Esophagus (tissue), 2 donors: ENCODE measurements around the gene CMSS1. TPM values are rescaled to one million over a fixed set of nuclear protein-coding genes. Genes with fewer than 3 reads are reported as not detected.

Source experiments
- H3K27ac ChIP-seq, 2 donors: one replicate each; pipeline ENCODE4 v1.5.1; 2013; ENCODE audit warnings: low read depth in 2 of 2, mild to moderate bottlenecking in 2 of 2, inconsistent platforms in 1 of 2, low read length in 1 of 2, moderate library complexity in 1 of 2
- H3K27me3 ChIP-seq, 2 donors: one replicate each; pipeline ENCODE4 v1.6.1; 2013; ENCODE audit warnings: low read length in 2 of 2, control low read depth in 1 of 2, mild to moderate bottlenecking in 1 of 2; ENCODE audit not compliant: insufficient read depth in 2 of 2, control insufficient read depth in 1 of 2
- H3K36me3 ChIP-seq, 2 donors: one replicate each; pipeline ENCODE4 v1.6.1; 2013; ENCODE audit warnings: low read length in 1 of 2; ENCODE audit not compliant: control insufficient read depth in 2 of 2, insufficient read depth in 2 of 2
- H3K4me1 ChIP-seq, 2 donors: one replicate each; pipeline ENCODE4 v1.6.1; 2013; ENCODE audit warnings: low read length in 1 of 2; ENCODE audit not compliant: control insufficient read depth in 2 of 2, insufficient read depth in 2 of 2
- H3K4me3 ChIP-seq, 2 donors: one replicate each; pipeline ENCODE4 v1.5.1; 2013; ENCODE audit warnings: low read length in 2 of 2, mild to moderate bottlenecking in 2 of 2, low read depth in 1 of 2, moderate library complexity in 1 of 2
- H3K9me3 ChIP-seq, 2 donors: one replicate each; pipeline ENCODE4 v1.6.1; 2013; ENCODE audit warnings: mild to moderate bottlenecking in 2 of 2, low read depth in 1 of 2, low read length in 1 of 2, moderate library complexity in 1 of 2; ENCODE audit not compliant: control insufficient read depth in 2 of 2, insufficient read depth in 1 of 2
- WGBS, 2 donors: extraction: QIAGEN DNeasy Blood & Tissue Kit; methylation state at CpG; one replicate each; pipeline ENCODE4 v1.1.7; 2013; 5-methylcytosine and 5-hydroxymethylcytosine counted together
- polyA plus RNA-seq, 2 donors: library from polyadenylated mRNA; stranded (reverse); fragments of 200-250 nt; gene quantifications; one replicate each; pipeline ENCODE4 v1.2.3, GENCODE V29; 2013
- donor health status: healthy with polysubstance abuse.
- donor health status: Bipolar disorder and iron deficiency.

Gene CMSS1
- polyA plus RNA-seq, 2 donors, result 15.5 to 17.9 TPM

DNA sequence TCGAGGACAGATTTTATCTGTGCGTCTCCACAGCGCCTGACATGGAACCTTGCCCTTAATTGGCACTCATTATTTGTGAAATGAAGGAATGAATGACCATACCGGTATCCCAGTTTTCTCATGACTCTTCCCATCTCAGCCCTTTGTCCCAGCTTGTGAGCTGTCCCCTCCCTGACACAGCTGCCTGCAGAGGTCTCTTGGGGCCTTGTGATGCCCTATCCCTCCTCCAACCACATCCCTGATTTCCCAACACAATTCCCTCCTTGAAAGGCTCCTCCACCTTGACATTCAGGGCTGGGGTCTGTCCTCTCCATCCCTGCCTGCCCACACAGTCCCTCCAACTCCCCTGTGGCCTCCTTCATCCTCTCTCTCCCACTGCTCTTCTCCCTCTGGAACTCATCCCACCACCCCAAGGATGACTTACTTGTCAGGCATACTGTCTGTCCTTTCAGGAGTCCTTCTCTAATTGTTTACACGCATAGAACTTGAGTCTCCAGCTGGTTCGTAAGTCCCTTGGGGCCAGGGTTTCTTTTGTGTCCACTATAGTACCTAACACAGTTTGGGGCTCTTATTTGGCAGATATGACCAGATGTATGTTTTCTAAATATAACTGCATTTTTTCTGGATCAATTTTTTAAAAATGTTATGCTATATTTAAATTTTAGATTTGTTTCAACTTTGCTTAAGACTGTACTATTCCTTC is 332.2 kb downstream of the CMSS1 start:
- no peak overlapping the region for H3K4me3 ChIP-seq
- H3K27ac ChIP-seq, result no peak overlapping the region
- 85 to 91% methylated on average over 6 of the region's 6 CpGs for WGBS, 2 donors
- H3K27me3 ChIP-seq, result no peaks in the 10 kb centered on the region
- peaks cover 0 to 2% of the 10 kb centered on the region in 2 donors for H3K9me3 ChIP-seq
- H3K4me1 ChIP-seq, result no peaks in the 10 kb centered on the region
- no peaks in the 10 kb centered on the region for H3K36me3 ChIP-seq

DNA sequence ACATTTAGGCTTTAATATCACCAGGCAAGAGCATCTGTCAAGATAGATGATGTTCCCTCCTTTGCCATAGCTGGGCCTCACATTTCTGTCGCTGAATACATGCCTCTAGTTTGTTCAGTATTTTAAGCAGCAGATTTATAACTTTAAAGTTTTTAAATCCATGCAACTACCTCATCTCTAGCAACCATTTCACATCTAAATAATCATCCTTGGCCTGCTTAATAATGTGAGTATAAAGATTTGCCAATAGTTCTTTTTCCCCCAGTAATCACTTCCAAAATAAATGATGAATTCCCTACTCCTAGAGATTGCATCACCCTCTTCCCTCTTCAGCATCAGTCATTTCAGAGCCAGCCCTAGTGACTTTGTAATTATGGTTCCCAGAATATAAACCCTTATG is 332.8 kb downstream of the CMSS1 start:
- Histone ChIP-seq H3K4me1 (no peaks in the 10 kb centered on the region), H3K27ac (no peak overlapping the region), H3K9me3 (peaks cover 0 to 2% of the 10 kb centered on the region in 2 donors), H3K27me3 (no peaks in the 10 kb centered on the region), H3K4me3 (no peak overlapping the region), H3K36me3 (no peaks in the 10 kb centered on the region)
- 64 to 69% methylated on average over 1 of the region's 1 CpG for WGBS, 2 donors

DNA sequence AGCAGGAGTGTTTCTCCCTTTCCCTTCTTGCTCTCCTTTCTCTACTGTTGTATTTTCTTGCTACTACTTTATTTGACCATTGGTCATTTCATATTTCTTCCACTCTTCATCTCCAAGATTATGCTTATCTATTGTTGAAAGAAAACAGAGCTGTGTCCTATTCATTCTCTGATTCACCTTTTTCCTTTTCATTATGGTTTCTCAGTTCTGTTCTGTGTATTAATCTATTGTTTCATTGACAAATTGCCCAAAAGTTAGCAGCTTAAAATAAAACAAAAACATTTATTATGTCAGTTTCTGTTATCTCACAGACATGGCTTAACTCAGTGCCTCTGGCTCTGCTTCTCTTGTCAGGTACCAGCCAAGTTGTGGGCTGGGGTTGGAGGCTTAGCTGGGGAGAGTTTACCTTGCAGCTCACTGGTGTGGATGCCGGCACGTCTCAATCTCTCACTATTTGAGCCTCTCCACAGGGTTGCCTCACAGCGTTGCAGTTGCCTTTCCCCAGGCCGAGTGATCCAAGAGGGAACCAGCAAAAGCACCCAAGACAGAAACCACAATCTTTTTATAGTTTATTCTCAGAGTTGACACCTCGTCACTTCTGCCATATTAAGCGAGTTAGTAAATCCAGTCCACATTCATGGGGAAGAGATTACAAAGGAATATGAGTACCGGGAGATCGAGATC is 333.5 kb downstream of the CMSS1 start:
- Histone ChIP-seq H3K9me3 (peaks cover 0 to 2% of the 10 kb centered on the region in 2 donors), H3K4me1 (no peaks in the 10 kb centered on the region), H3K4me3 (no peak overlapping the region), H3K27ac (no peak overlapping the region), H3K27me3 (no peaks in the 10 kb centered on the region), H3K36me3 (no peaks in the 10 kb centered on the region)
- whole genome bisulfite sequencing, 2 donors, result 72 to 87% methylated on average over 8 of the region's 8 CpGs

DNA sequence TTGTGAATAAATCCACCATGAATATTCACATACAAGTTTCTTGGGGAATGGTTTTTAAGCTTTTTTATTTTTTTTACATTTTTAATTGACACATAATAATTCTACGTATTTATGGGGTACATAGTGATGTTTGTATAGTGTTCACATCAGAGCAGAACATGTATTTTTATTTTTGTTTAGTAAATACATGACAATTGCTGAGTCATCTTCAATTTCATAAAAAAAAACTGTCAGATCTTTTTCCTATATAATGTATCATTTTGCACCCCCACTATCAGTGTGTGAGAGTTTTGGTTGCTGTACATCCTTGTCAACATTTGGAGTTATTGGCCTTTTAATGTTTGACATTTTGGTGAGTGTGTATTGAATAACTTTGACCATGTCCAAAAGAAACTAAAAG is 336.5 kb downstream of the CMSS1 start:
- 98 to 100% methylated on average over 1 of the region's 1 CpG for WGBS, 2 donors
- peaks cover 0 to 2% of the 10 kb centered on the region in 2 donors for H3K9me3 ChIP-seq

DNA sequence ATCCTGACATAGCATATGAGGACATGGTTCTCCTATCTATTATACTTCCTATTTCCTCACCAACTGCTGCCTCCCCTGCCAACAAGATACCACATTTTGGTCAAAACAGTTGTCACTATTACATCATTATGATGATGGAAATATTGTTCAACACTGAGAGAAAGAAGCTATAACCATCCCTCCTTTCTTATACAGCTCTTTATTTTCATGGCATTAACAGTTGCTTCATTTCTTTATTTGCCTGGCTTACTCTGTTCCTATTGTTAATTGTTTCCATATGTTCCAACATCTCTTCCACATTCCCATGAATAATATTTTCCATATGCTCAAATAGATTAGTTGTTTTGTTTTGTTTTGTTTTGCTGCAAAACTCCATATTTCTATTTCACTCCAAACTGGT is 337.5 kb downstream of the CMSS1 start:
- H3K36me3 ChIP-seq, result no peaks in the 10 kb centered on the region
- no peak overlapping the region for H3K4me3 ChIP-seq

More for the DNA sequence above, 336.5 kb downstream of the CMSS1 start:
- Histone ChIP-seq H3K4me1 (no peaks in the 10 kb centered on the region), H3K36me3 (no peaks in the 10 kb centered on the region), H3K27me3 (no peaks in the 10 kb centered on the region), H3K27ac (no peak overlapping the region), H3K4me3 (no peak overlapping the region)

DNA sequence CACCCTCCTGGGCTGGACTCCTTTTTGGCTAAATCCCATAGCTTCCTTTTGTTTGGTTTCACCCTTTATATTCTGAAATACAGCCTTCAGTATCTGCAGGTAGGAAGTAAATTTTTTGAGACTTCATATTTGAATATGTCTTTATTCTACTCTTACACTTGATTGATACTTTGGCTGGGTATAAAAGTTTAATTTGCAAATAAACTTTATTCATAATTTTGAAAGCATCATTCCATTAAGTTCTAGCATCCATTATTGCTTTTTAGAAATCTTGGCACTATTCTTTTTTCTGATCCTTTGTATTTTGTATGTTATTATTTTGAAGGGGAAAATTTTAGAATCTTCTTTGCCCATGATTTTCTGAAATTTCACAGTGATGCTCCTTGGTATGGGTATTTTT is 337.9 kb downstream of the CMSS1 start:
- no peaks in the 10 kb centered on the region for H3K36me3 ChIP-seq
- no peaks in the 10 kb centered on the region for H3K27me3 ChIP-seq
- peaks cover 0 to 2% of the 10 kb centered on the region in 2 donors for H3K9me3 ChIP-seq
- H3K27ac ChIP-seq, result no peak overlapping the region
- no peak overlapping the region for H3K4me3 ChIP-seq
- H3K4me1 ChIP-seq, result no peaks in the 10 kb centered on the region

More for the DNA sequence above, 337.5 kb downstream of the CMSS1 start:
- H3K27me3 ChIP-seq, result no peaks in the 10 kb centered on the region
- H3K9me3 ChIP-seq, result peaks cover 0 to 2% of the 10 kb centered on the region in 2 donors
- no peak overlapping the region for H3K27ac ChIP-seq
- H3K4me1 ChIP-seq, result no peaks in the 10 kb centered on the region

DNA sequence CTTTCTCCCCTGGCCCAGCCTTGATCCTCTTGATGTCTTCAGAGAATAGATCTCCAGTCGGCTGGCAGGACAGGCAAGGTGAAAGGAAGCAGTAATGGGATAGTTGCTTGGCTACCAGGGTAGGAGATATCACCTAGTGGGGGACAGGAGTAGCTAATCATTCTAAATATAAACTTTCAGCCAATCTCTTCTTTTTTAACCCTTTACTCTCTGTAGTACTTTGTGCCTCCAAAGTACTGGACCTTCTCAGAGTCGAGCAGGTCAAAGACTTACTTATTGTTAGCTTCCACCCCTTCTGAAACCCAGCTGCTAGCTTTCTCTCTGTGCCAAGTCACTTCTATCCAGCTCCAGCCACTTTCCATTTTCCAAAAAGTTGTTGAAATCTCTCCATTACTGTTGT is 340.0 kb downstream of the CMSS1 start:
- H3K27ac ChIP-seq, result no peak overlapping the region
- H3K27me3 ChIP-seq, result no peaks in the 10 kb centered on the region
- no peak overlapping the region for H3K4me3 ChIP-seq
- peaks cover 0 to 2% of the 10 kb centered on the region in 2 donors for H3K9me3 ChIP-seq
- no peaks in the 10 kb centered on the region for H3K4me1 ChIP-seq
- no peaks in the 10 kb centered on the region for H3K36me3 ChIP-seq
- 84 to 87% methylated on average over 2 of the region's 2 CpGs for WGBS, 2 donors

DNA sequence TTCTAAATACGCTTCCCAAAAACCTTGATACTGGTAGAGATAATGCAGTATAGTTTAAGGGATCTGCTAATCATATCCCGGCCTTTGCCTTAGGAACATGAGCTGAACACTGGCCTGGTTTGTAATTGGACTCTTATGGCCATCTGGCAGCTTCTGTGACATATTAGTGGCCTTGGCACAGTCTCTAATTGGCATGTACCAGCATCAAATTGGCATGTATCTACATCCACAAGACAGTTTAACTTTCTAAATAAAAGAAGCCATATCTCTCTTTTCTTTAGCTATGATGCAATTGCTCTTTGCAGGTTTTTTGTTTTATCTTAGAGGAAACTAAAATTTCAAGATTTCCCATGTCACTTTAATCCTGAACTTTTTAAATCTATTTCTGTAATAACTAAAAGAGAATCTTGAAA is 341.3 kb downstream of the CMSS1 start:
- H3K4me1 ChIP-seq, result no peaks in the 10 kb centered on the region
- no peaks in the 10 kb centered on the region for H3K27me3 ChIP-seq
- peaks cover 0 to 2% of the 10 kb centered on the region in 2 donors for H3K9me3 ChIP-seq
- no peak overlapping the region for H3K4me3 ChIP-seq
- no peak overlapping the region for H3K27ac ChIP-seq
- 77 to 83% methylated on average over 2 of the region's 2 CpGs for WGBS, 2 donors
- no peaks in the 10 kb centered on the region for H3K36me3 ChIP-seq

DNA sequence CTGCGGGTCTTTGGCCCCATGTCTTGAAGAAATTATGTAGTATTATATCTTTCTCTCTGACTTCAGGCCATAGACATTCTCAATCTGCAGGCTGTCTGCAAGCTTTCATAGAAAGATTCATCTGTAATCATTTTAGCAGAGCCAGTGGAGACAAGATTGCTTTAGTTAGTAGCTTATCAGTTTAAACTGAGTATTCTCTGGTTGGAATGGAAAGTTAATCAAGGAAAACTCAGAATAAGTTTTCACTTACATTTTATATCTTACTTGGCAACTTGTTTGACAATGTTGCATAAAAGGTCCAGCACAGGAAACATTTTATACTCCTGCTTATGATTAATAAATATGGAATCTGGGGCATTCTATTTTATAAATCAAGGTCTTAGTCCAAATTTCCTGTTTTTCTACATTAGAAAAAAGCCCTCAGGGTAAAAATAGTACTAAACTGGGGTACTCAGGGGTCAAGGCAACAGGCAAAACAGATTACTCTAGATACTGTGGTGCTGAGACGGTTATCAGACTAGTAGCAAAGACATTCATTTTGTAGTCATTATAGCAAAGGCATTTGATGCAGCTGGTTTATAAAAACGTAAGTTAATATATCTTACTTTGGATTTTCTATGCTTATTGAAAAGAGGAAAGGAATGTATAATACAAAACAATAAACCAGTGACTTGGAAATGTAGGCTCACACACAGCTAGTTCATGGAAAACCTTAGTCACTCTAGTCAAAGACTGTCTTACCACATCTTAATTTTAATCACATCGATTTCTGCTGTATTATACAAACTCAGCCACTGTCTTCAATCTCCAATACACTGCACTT is 341.9 kb downstream of the CMSS1 start:
- Histone ChIP-seq H3K27ac (no peak overlapping the region), H3K36me3 (no peaks in the 10 kb centered on the region), H3K4me1 (no peaks in the 10 kb centered on the region), H3K4me3 (no peak overlapping the region), H3K27me3 (no peaks in the 10 kb centered on the region), H3K9me3 (peaks cover 0 to 2% of the 10 kb centered on the region in 2 donors)
- WGBS, 2 donors, result 58 to 59% methylated on average over 4 of the region's 4 CpGs
